WTC11 (cell line): Measurements from ENCODE around the gene AGAP1. TPM values are rescaled to one million over a fixed set of nuclear protein-coding genes. Genes with fewer than 3 reads are reported as not detected.
A peak's percentile ranks its signal among the peaks of the same experiment; 100 is the strongest.

Experiments
- ATAC-seq: fragments of 200-7000 bp; cut with Tn5 transposase; 2 replicates; pipeline ENCODE4 v1.10.0; 2021; ENCODE audit warnings: mild to moderate bottlenecking, moderate library complexity
- CTCF ChIA-PET: fragments of 300-600 bp; sonication (Branson Sonifier 250); formaldehyde crosslinking; loops from one replicate; lab custom pipeline; 2021; ENCODE audit warnings: antibody characterized with exemption; lab: Charles Lee
- POLR2A ChIA-PET: fragments of 350-600 bp; sonication (Branson Sonifier 250); formaldehyde crosslinking; loops from one replicate; lab custom pipeline; 2021; ENCODE audit warnings: antibody characterized with exemption; lab: Charles Lee
- DNase-seq: peaks from one replicate; pipeline ENCODE4 v3.0.0; 2021; ENCODE audit warnings: low spot score
- H3K27ac Mint-ChIP-seq: 2 replicates; pipeline ENCODE4 v1.8.0; 2021; ENCODE audit warnings: mixed read lengths
- H3K27me3 Mint-ChIP-seq: 2 replicates; pipeline ENCODE4 v1.8.0; 2021; ENCODE audit warnings: low read depth, mild to moderate bottlenecking, moderate library complexity, mixed read lengths
- H3K36me3 Mint-ChIP-seq: 2 replicates; pipeline ENCODE4 v1.8.0; 2021; ENCODE audit warnings: mixed read lengths
- H3K4me1 Mint-ChIP-seq: 2 replicates; pipeline ENCODE4 v1.8.0; 2022; ENCODE audit warnings: mixed read lengths
- H3K4me3 Mint-ChIP-seq: 2 replicates; pipeline ENCODE4 v1.8.0; 2021; ENCODE audit warnings: mild to moderate bottlenecking, moderate library complexity, mixed read lengths
- H3K9me3 Mint-ChIP-seq: 2 replicates; pipeline ENCODE4 v1.8.0; 2021; ENCODE audit warnings: mixed read lengths
- AFF4 ChIP-seq: sonication (generic); formaldehyde crosslinking; IDR thresholded peaks from 2 replicates; pipeline ENCODE4 v1.8.1; 2023; ENCODE audit warnings: mild to moderate bottlenecking, missing genetic modification reagents, borderline replicate concordance
- ARID4B ChIP-seq: sonication (generic); formaldehyde crosslinking; IDR thresholded peaks from 2 replicates; pipeline ENCODE4 v1.8.0; 2023; ENCODE audit warnings: missing genetic modification reagents, mild to moderate bottlenecking, borderline replicate concordance
- ATF1 ChIP-seq: sonication (generic); formaldehyde crosslinking; IDR thresholded peaks from 2 replicates; pipeline ENCODE4 v1.8.1; 2023; ENCODE audit warnings: mild to moderate bottlenecking, moderate library complexity, missing genetic modification reagents
- ATF6 ChIP-seq: sonication (generic); formaldehyde crosslinking; IDR thresholded peaks from 2 replicates; pipeline ENCODE4 v1.8.1; 2023; ENCODE audit warnings: mild to moderate bottlenecking, missing genetic modification reagents
- CREM ChIP-seq: sonication (generic); formaldehyde crosslinking; IDR thresholded peaks from 2 replicates; pipeline ENCODE4 v1.8.1; 2022; ENCODE audit warnings: mild to moderate bottlenecking, missing genetic modification reagents, moderate library complexity
- E2F4 ChIP-seq: sonication (generic); formaldehyde crosslinking; IDR thresholded peaks from 2 replicates; pipeline ENCODE4 v1.8.1; 2022; ENCODE audit warnings: low read depth, mild to moderate bottlenecking, moderate library complexity, missing genetic modification reagents, borderline replicate concordance
- ESRRA ChIP-seq: sonication (generic); formaldehyde crosslinking; IDR thresholded peaks from 2 replicates; pipeline ENCODE4 v1.8.1; 2022; ENCODE audit warnings: mild to moderate bottlenecking, missing genetic modification reagents, borderline replicate concordance
- IRF1 ChIP-seq: sonication (generic); formaldehyde crosslinking; IDR thresholded peaks from 2 replicates; pipeline ENCODE4 v1.8.0; 2023; ENCODE audit warnings: missing genetic modification reagents
- NFATC4 ChIP-seq: fragments of 250-450 bp; sonication (Bioruptor Pico); IDR thresholded peaks from 2 replicates; pipeline ENCODE4 v1.9.0; 2021; ENCODE audit warnings: mild to moderate bottlenecking
- NR1H2 ChIP-seq: sonication (generic); formaldehyde crosslinking; IDR thresholded peaks from 2 replicates; pipeline ENCODE4 v1.9.0; 2021; ENCODE audit warnings: mild to moderate bottlenecking, moderate library complexity, missing genetic modification reagents
- RORB ChIP-seq: fragments of 250-450 bp; sonication (Bioruptor Pico); IDR thresholded peaks from 2 replicates; pipeline ENCODE4 v1.9.0; 2021; ENCODE audit warnings: mild to moderate bottlenecking
- SP1 ChIP-seq: sonication (generic); formaldehyde crosslinking; conservative IDR thresholded peaks from 2 replicates; pipeline ENCODE4 v1.8.1; 2022; ENCODE audit warnings: missing genetic modification reagents
- TCF7 ChIP-seq: sonication (generic); formaldehyde crosslinking; IDR thresholded peaks from 2 replicates; pipeline ENCODE4 v1.8.0; 2022; ENCODE audit warnings: mild to moderate bottlenecking, low read depth, missing genetic modification reagents, moderate library complexity
- TP53 ChIP-seq: sonication (generic); formaldehyde crosslinking; IDR thresholded peaks from 2 replicates; pipeline ENCODE4 v1.8.1; 2023; ENCODE audit warnings: mild to moderate bottlenecking, missing genetic modification reagents
- ZBTB21 ChIP-seq: sonication (generic); formaldehyde crosslinking; IDR thresholded peaks from 2 replicates; pipeline ENCODE4 v1.8.1; 2023; ENCODE audit warnings: mild to moderate bottlenecking, missing genetic modification reagents, borderline replicate concordance
- ZNF263 ChIP-seq: sonication (generic); formaldehyde crosslinking; IDR thresholded peaks from 2 replicates; pipeline ENCODE4 v1.8.1; 2022; ENCODE audit warnings: low read depth, mild to moderate bottlenecking, moderate library complexity, missing genetic modification reagents
- ZNF416 ChIP-seq: fragments of 250-450 bp; sonication (Bioruptor Pico); IDR thresholded peaks from 2 replicates; pipeline ENCODE4 v1.9.0; 2021; ENCODE audit warnings: mild to moderate bottlenecking, inconsistent platforms
- ZNF423 ChIP-seq: fragments of 250-450 bp; sonication (Bioruptor Pico); IDR thresholded peaks from 2 replicates; pipeline ENCODE4 v2.1.2; 2022; ENCODE audit warnings: mild to moderate bottlenecking, moderate library complexity
- ZNF512 ChIP-seq: sonication (generic); formaldehyde crosslinking; IDR thresholded peaks from 2 replicates; pipeline ENCODE4 v1.8.1; 2022; ENCODE audit warnings: missing genetic modification reagents, borderline replicate concordance
- total RNA-seq: library from RNA; stranded (reverse); gene quantifications from 3 replicates; pipeline ENCODE4 v1.2.3, GENCODE V29; 2021

The AGAP1 gene
- total RNA-seq, 1 experiment from 2014 or later, result 49.3 TPM

- DNase-seq, result no peak
- ChIA-PET POLR2A (no interaction called here), CTCF (interaction anchor here (0.7 to 3.4 kb wide), 8 partner anchors 12 to 244 kb away, joined by 3 to 23 read pairs (median 5); no protein-coding TSS in a partner anchor)
- H3K4me3 Mint-ChIP-seq, result peak overlapping the region; percentile 48
- H3K27me3 Mint-ChIP-seq, result no peaks in the 10 kb centered on the region
- no peaks in the 10 kb centered on the region for H3K9me3 Mint-ChIP-seq
- peaks cover 3% of the 10 kb centered on the region; the same call in 1 of the 2 replicates for H3K36me3 Mint-ChIP-seq
- peaks cover 85% of the 10 kb centered on the region for H3K4me1 Mint-ChIP-seq
- peak overlapping the region; percentile 94 for H3K27ac Mint-ChIP-seq
- no peak for TF ChIP-seq AFF4
- no peak for TF ChIP-seq ZNF423 (CRISPR knock-in tag)
- TF ChIP-seq NFATC4 (CRISPR knock-in tag), result no peak
- no peak for TF ChIP-seq ATF6 (CRISPR knock-in tag)
- TF ChIP-seq ZNF512, result no peak
- no peak for TF ChIP-seq NR1H2 (CRISPR knock-in tag)
- no peak for TF ChIP-seq ZNF263 (CRISPR knock-in tag)
- TF ChIP-seq ZNF416, result no peak
- TF ChIP-seq IRF1 (CRISPR knock-in tag), result no peak
- TF ChIP-seq ESRRA, result no peak
- no peak for TF ChIP-seq TCF7 (CRISPR knock-in tag)
- no peak for TF ChIP-seq ZBTB21 (CRISPR knock-in tag)
- TF ChIP-seq SP1 (CRISPR knock-in tag), result no peak
- no peak for TF ChIP-seq RORB (CRISPR knock-in tag)
- TF ChIP-seq CREM (CRISPR knock-in tag), result no peak
- ATAC-seq, result no peak
These were observed 8.5 kb downstream of the AGAP1 start for GRCh38 chr2:235502336-235502735.

GRCh38 chr2:235504441-235505180 lies 10.8 kb downstream of the AGAP1 start:
- DNase-seq (no peak), ATAC-seq (peak; percentile 34)
- peaks cover 3% of the 10 kb centered on the region for H3K36me3 Mint-ChIP-seq
- peak overlapping the region; percentile 93 for H3K27ac Mint-ChIP-seq
- no peak for TF ChIP-seq ARID4B (CRISPR knock-in tag)
- no peak for TF ChIP-seq ATF1 (CRISPR knock-in tag)
- no peak for TF ChIP-seq TP53
- no peak for TF ChIP-seq E2F4 (CRISPR knock-in tag)
- TF ChIP-seq, all 79 proteins: peak for 0
- POLR2A ChIA-PET, result interaction anchor here (1.0 kb wide), 1 partner anchor 11 kb away, joined by 4 read pairs; no protein-coding TSS in a partner anchor
- CTCF ChIA-PET, result interaction anchor here (0.6 to 3.4 kb wide), 6 partner anchors 14 to 1056 kb away, joined by 3 to 13 read pairs (median 5); no protein-coding TSS in a partner anchor
- no peaks in the 10 kb centered on the region for H3K9me3 Mint-ChIP-seq
- H3K4me3 Mint-ChIP-seq, result no peak overlapping the region
- no peaks in the 10 kb centered on the region for H3K27me3 Mint-ChIP-seq
- H3K4me1 Mint-ChIP-seq, result peaks cover 82% of the 10 kb centered on the region
